HepG2 (cell line): Measurements from ENCODE around the gene TMEM214. TPM values are rescaled to one million over a fixed set of nuclear protein-coding genes. Genes with fewer than 3 reads are reported as not detected.
A peak's percentile ranks its signal among the peaks of the same experiment; 100 is the strongest.

Experiments
- BRF2 ChIP-seq: sonication (generic); formaldehyde crosslinking; IDR thresholded peaks from 2 replicates; pipeline ENCODE4 v1.8.1; 2022; ENCODE audit warnings: mild to moderate bottlenecking, missing genetic modification reagents
- CCDC6 ChIP-seq: sonication (generic); formaldehyde crosslinking; IDR thresholded peaks from 2 replicates; pipeline ENCODE4 v1.8.1; 2022; ENCODE audit warnings: mild to moderate bottlenecking, missing genetic modification reagents, moderate library complexity
- GMEB2 ChIP-seq: IDR thresholded peaks from 2 replicates; pipeline ENCODE4 v1.6.1; 2016; ENCODE audit warnings: missing biosample characterization, missing genetic modification reagents, low read depth
- HDAC6 ChIP-seq: fragments of 200-600 bp; sonication (generic); IDR thresholded peaks from 2 replicates; pipeline ENCODE4 v1.7.0; 2017; ENCODE audit warnings: mild to moderate bottlenecking, antibody characterized with exemption, low read length, low read depth
- HES4 ChIP-seq: sonication (generic); formaldehyde crosslinking; IDR thresholded peaks from 2 replicates; pipeline ENCODE4 v1.9.0; 2021; ENCODE audit warnings: mild to moderate bottlenecking, missing genetic modification reagents, borderline replicate concordance
- HNRNPK ChIP-seq: fragments of 200-400 bp; formaldehyde crosslinking; IDR thresholded peaks from 2 replicates; pipeline ENCODE4 v1.6.1; 2018; ENCODE audit warnings: low read length, low read depth, moderate library complexity, mild to moderate bottlenecking; ENCODE audit not compliant: poor library complexity, severe bottlenecking
- JUNB ChIP-seq: sonication (generic); formaldehyde crosslinking; IDR thresholded peaks from 2 replicates; pipeline ENCODE4 v1.8.0; 2022; ENCODE audit warnings: missing genetic modification reagents, mild to moderate bottlenecking, borderline replicate concordance
- KDM5A ChIP-seq: fragments of 200-600 bp; sonication (generic); IDR thresholded peaks from 2 replicates; pipeline ENCODE4 v1.7.0; 2018; ENCODE audit warnings: antibody characterized with exemption, mild to moderate bottlenecking, low read length, borderline replicate concordance
- KDM5B ChIP-seq: sonication (generic); formaldehyde crosslinking; IDR thresholded peaks from 2 replicates; pipeline ENCODE4 v1.4.0; 2020; ENCODE audit warnings: missing genetic modification reagents, mild to moderate bottlenecking, borderline replicate concordance
- LCORL ChIP-seq, 2 experiments: fragments of 450-650 bp in 1 of 2; sonication (generic) in 1 of 2; formaldehyde crosslinking in 1 of 2; IDR thresholded peaks; 2 replicates each; pipeline versions ENCODE4 v1.5.0 to v1.6.1; 2017 to 2020; ENCODE audit warnings: antibody characterized with exemption in 1 of 2, missing genetic modification reagents in 1 of 2
- MXI1 ChIP-seq: IDR thresholded peaks from 3 replicates; pipeline ENCODE4 v1.6.1; 2012; ENCODE audit warnings: low read depth, low read length, inconsistent platforms, borderline replicate concordance
- NFKB2 ChIP-seq: sonication (generic); formaldehyde crosslinking; IDR thresholded peaks from 2 replicates; pipeline ENCODE4 v1.4.0; 2020; ENCODE audit warnings: missing genetic modification reagents, borderline replicate concordance
- NR2C2 ChIP-seq: sonication (generic); formaldehyde crosslinking; IDR thresholded peaks from 2 replicates; pipeline ENCODE4 v1.4.0; 2020; ENCODE audit warnings: missing genetic modification reagents, mild to moderate bottlenecking, moderate library complexity, borderline replicate concordance
- POGZ ChIP-seq: sonication (generic); formaldehyde crosslinking; IDR thresholded peaks from 2 replicates; pipeline ENCODE4 v1.4.0; 2020; ENCODE audit warnings: mild to moderate bottlenecking, missing genetic modification reagents
- UBTF ChIP-seq: sonication (generic); formaldehyde crosslinking; IDR thresholded peaks from 2 replicates; pipeline ENCODE4 v1.4.0; 2020; ENCODE audit warnings: mild to moderate bottlenecking, missing genetic modification reagents
- XRCC5 ChIP-seq: fragments of 200-400 bp; formaldehyde crosslinking; optimal IDR thresholded peaks from 2 replicates; pipeline ENCODE3; 2017; ENCODE audit warnings: mild to moderate bottlenecking, low read length
- ZNF264 ChIP-seq: sonication (generic); formaldehyde crosslinking; IDR thresholded peaks from 2 replicates; pipeline ENCODE4 v1.4.0; 2020; ENCODE audit warnings: missing genetic modification reagents
- ZNF713 ChIP-seq: sonication (generic); formaldehyde crosslinking; IDR thresholded peaks from 2 replicates; pipeline ENCODE4 v1.4.0; 2020; ENCODE audit warnings: mild to moderate bottlenecking, missing genetic modification reagents
- ZNF737 ChIP-seq: sonication (generic); formaldehyde crosslinking; IDR thresholded peaks from 2 replicates; pipeline ENCODE4 v1.5.0; 2020; ENCODE audit warnings: missing genetic modification reagents, mild to moderate bottlenecking, borderline replicate concordance
- ZSCAN12 ChIP-seq: sonication (generic); formaldehyde crosslinking; IDR thresholded peaks from 2 replicates; pipeline ENCODE4 v1.9.0; 2021; ENCODE audit warnings: mild to moderate bottlenecking, missing genetic modification reagents
- ZSCAN31 ChIP-seq: sonication (generic); formaldehyde crosslinking; IDR thresholded peaks from 2 replicates; pipeline ENCODE4 v1.5.0; 2020; ENCODE audit warnings: low read depth, mild to moderate bottlenecking, missing genetic modification reagents
- polyA plus RNA-seq, 8 experiments: library from polyadenylated mRNA; depleted of rRNA in 3 of 8; stranded (reverse) in 7 of 8; unstranded in 1 of 8; fragments of >200 nt; fragmentation: Illumina TruSeq in 4 of 8; extraction: Trizol in 4 of 8; gene quantifications; 2 replicates each; pipeline versions ENCODE4 v1.2.1 to v1.2.3, GENCODE V29; 2011 to 2016; ENCODE audit warnings: low read depth in 4 of 8, missing spikeins in 1 of 8, mixed read lengths in 1 of 8; ENCODE audit not compliant: insufficient read depth in 1 of 8
- total RNA-seq, 5 experiments: library from RNA; depleted of rRNA; stranded (reverse); fragments of >200 nt; fragmentation: Illumina TruSeq; extraction: Trizol; gene quantifications; 2 replicates each; pipeline ENCODE4 v1.2.3, GENCODE V29; 2016; ENCODE audit warnings: low read depth in 1 of 5
- TF ChIP-seq, protein P1 (sequence below): IDR thresholded peaks from 2 replicates; pipeline ENCODE4 v1.6.1; 2016; ENCODE audit warnings: low read depth

Gene TMEM214
- total and polyA plus RNA-seq, 2 of the 13 experiments (the other 11 are each of a cell fraction or from before 2014, with no cell fraction given) = 58.3 to 132 TPM

- TF ChIP-seq NR2C2 (CRISPR knock-in tag) = peak; percentile 77
- TF ChIP-seq MXI1 = peak; percentile 84; the same call in 2 of the 3 replicates
- TF ChIP-seq LCORL (IDR thresholded peaks at IDR 0.05) = no peak
- 0 out of 2 replicates have a peak, but pooled peaks have one; percentile 16 for TF ChIP-seq LCORL (CRISPR knock-in tag; IDR thresholded peaks at IDR 0.05)
- TF ChIP-seq ZNF264 (CRISPR knock-in tag) = peak; percentile 23; the same call in 1 of the 2 replicates
- TF ChIP-seq XRCC5 = peak; percentile 68
- TF ChIP-seq ZNF737 (CRISPR knock-in tag) = 0 out of 2 replicates have a peak, but pooled peaks have one; percentile 65
- 0 out of 2 replicates have a peak, but pooled peaks have one; percentile 18 for TF ChIP-seq ZSCAN12 (CRISPR knock-in tag)
- TF ChIP-seq CCDC6 = 0 out of 2 replicates have a peak, but pooled peaks have one; percentile 44
- 0 out of 2 replicates have a peak, but pooled peaks have one; percentile 56 for TF ChIP-seq ZSCAN31 (CRISPR knock-in tag)
- TF ChIP-seq, protein P1, sequence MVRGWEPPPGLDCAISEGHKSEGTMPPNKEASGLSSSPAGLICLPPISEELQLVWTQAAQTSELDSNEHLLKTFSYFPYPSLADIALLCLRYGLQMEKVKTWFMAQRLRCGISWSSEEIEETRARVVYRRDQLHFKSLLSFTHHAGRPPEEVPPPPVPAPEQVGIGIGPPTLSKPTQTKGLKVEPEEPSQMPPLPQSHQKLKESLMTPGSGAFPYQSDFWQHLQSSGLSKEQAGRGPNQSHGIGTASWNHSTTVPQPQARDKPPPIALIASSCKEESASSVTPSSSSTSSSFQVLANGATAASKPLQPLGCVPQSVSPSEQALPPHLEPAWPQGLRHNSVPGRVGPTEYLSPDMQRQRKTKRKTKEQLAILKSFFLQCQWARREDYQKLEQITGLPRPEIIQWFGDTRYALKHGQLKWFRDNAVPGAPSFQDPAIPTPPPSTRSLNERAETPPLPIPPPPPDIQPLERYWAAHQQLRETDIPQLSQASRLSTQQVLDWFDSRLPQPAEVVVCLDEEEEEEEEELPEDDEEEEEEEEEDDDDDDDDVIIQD = 0 out of 2 replicates have a peak, but pooled peaks have one; percentile 27
- TF ChIP-seq JUNB = no peak
- no peak for TF ChIP-seq ZNF713
- TF ChIP-seq KDM5B (CRISPR knock-in tag) = peak; percentile 60; the same call in 1 of the 2 replicates
- TF ChIP-seq HNRNPK = peak; percentile 84
- peak; percentile 89 for TF ChIP-seq KDM5A
- TF ChIP-seq GMEB2 = peak; percentile 79; the same call in 1 of the 2 replicates
- TF ChIP-seq NFKB2 (CRISPR knock-in tag) = 0 out of 2 replicates have a peak, but pooled peaks have one; percentile 18
- TF ChIP-seq HDAC6 = no peak
- peak; percentile 51 for TF ChIP-seq HES4 (CRISPR knock-in tag)
- peak; percentile 64 for TF ChIP-seq POGZ (CRISPR knock-in tag)
- peak; percentile 56 for TF ChIP-seq UBTF (CRISPR knock-in tag)
- 0 out of 2 replicates have a peak, but pooled peaks have one; percentile 50 for TF ChIP-seq BRF2 (CRISPR knock-in tag)
These were observed 38.7 kb downstream of the TMEM214 start, which contains the start of gene OST4 (continued) for GRCh38 chr2:27071277-27071989.
